ENCODE data around the gene NR5A2. TPM values are rescaled to one million over a fixed set of nuclear protein-coding genes. Genes with fewer than 3 reads are reported as not detected.

Gene NR5A2
- total RNA-seq, 1 experiment from 2014 or later = 2.1 TPM

GRCh38 chr1:200107004-200107470 is 79.5 kb downstream of the NR5A2 start:
- no peak overlapping the region for H2AFZ ChIP-seq
- H3F3A ChIP-seq (ENCODE audit: insufficient read depth, low read depth) = no peaks in the 10 kb centered on the region
- no peak for TF ChIP-seq EZH2 (IDR thresholded peaks at IDR 0.05; ENCODE audit: low read depth)
- TF ChIP-seq, protein P1, sequence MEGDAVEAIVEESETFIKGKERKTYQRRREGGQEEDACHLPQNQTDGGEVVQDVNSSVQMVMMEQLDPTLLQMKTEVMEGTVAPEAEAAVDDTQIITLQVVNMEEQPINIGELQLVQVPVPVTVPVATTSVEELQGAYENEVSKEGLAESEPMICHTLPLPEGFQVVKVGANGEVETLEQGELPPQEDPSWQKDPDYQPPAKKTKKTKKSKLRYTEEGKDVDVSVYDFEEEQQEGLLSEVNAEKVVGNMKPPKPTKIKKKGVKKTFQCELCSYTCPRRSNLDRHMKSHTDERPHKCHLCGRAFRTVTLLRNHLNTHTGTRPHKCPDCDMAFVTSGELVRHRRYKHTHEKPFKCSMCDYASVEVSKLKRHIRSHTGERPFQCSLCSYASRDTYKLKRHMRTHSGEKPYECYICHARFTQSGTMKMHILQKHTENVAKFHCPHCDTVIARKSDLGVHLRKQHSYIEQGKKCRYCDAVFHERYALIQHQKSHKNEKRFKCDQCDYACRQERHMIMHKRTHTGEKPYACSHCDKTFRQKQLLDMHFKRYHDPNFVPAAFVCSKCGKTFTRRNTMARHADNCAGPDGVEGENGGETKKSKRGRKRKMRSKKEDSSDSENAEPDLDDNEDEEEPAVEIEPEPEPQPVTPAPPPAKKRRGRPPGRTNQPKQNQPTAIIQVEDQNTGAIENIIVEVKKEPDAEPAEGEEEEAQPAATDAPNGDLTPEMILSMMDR (conservative IDR thresholded peaks at IDR 0.05) = no peak
- intact Hi-C loops (cut with micrococcal nuclease; ENCODE audit: unreplicated experiment) = no loop called here
- H3K9me3 ChIP-seq (ENCODE audit: insufficient read depth, low read depth) = no peaks in the 10 kb centered on the region
- no peaks in the 10 kb centered on the region for H3K27me3 ChIP-seq (ENCODE audit: insufficient read depth, low read depth)
- H3K4me1 ChIP-seq (replicated peaks; ENCODE audit: insufficient read depth) = peaks cover 10% of the 10 kb centered on the region; the same call in 1 of the 2 replicates
- H4K20me1 ChIP-seq (ENCODE audit: insufficient read depth) = no peaks in the 10 kb centered on the region
- no peaks in the 10 kb centered on the region for H3K79me2 ChIP-seq (ENCODE audit: low read depth)
- ChIA-PET CTCF (no interaction called here), POLR2A (ENCODE audit: unreplicated experiment) (no interaction called here)
- H3K4me3 ChIP-seq = no peak overlapping the region
- no peak overlapping the region for H3K27ac ChIP-seq
- no peaks in the 10 kb centered on the region for H3K36me3 ChIP-seq (ENCODE audit: low read depth)
- no TSS peak for BruUV-seq (replicated peaks)
- peak overlapping the region; percentile 26; the same call in 1 of the 2 replicates for H3K4me2 ChIP-seq
- DNase-seq = peak in 1 of 2 experiments; percentile 41
- no peaks in the 10 kb centered on the region for H3K9me2 ChIP-seq (ENCODE audit: insufficient read depth)

GRCh38 chr1:200108659-200109058 is 81.1 kb downstream of the NR5A2 start:
- no peaks in the 10 kb centered on the region for H3K9me2 ChIP-seq (ENCODE audit: insufficient read depth)
- no peak overlapping the region for H3K4me3 ChIP-seq
- ChIA-PET CTCF (no interaction called here), POLR2A (ENCODE audit: unreplicated experiment) (no interaction called here)
- H3K4me1 ChIP-seq (replicated peaks; ENCODE audit: insufficient read depth) = peaks cover 18% of the 10 kb centered on the region; the same call in 1 of the 2 replicates
- H3K27me3 ChIP-seq (ENCODE audit: insufficient read depth, low read depth) = no peaks in the 10 kb centered on the region
- no TSS peak for BruUV-seq (replicated peaks)
- intact Hi-C loops (cut with micrococcal nuclease; ENCODE audit: unreplicated experiment) = no loop called here
- no peak overlapping the region for H3K4me2 ChIP-seq
- TF ChIP-seq, protein P1 (conservative IDR thresholded peaks at IDR 0.05) = no peak
- TF ChIP-seq EZH2 (IDR thresholded peaks at IDR 0.05; ENCODE audit: low read depth) = no peak
- no peak overlapping the region for H2AFZ ChIP-seq
- no peak for DNase-seq
- no peaks in the 10 kb centered on the region for H3K36me3 ChIP-seq (ENCODE audit: low read depth)
- H3K9me3 ChIP-seq (ENCODE audit: insufficient read depth, low read depth) = no peaks in the 10 kb centered on the region
- no peaks in the 10 kb centered on the region for H4K20me1 ChIP-seq (ENCODE audit: insufficient read depth)
- H3K27ac ChIP-seq = no peak overlapping the region
- H3K79me2 ChIP-seq (ENCODE audit: low read depth) = no peaks in the 10 kb centered on the region
- no peaks in the 10 kb centered on the region for H3F3A ChIP-seq (ENCODE audit: insufficient read depth, low read depth)

GRCh38 chr1:200112290-200112689 is 84.8 kb downstream of the NR5A2 start:
- intact Hi-C loops (cut with micrococcal nuclease; ENCODE audit: unreplicated experiment) = no loop called here
- Histone ChIP-seq H3K9me3 (ENCODE audit: insufficient read depth, low read depth) (no peaks in the 10 kb centered on the region), H3K9me2 (ENCODE audit: insufficient read depth) (no peaks in the 10 kb centered on the region), H3K27ac (no peak overlapping the region), H3F3A (ENCODE audit: insufficient read depth, low read depth) (no peaks in the 10 kb centered on the region), H3K27me3 (ENCODE audit: insufficient read depth, low read depth) (no peaks in the 10 kb centered on the region), H3K36me3 (ENCODE audit: low read depth) (no peaks in the 10 kb centered on the region), H3K4me1 (replicated peaks; ENCODE audit: insufficient read depth) (peaks cover 24% of the 10 kb centered on the region), H3K4me3 (no peak overlapping the region), H3K79me2 (ENCODE audit: low read depth) (no peaks in the 10 kb centered on the region), H3K4me2 (no peak overlapping the region), H4K20me1 (ENCODE audit: insufficient read depth) (no peaks in the 10 kb centered on the region), H2AFZ (no peak overlapping the region)
- POLR2A ChIA-PET (ENCODE audit: unreplicated experiment) = no interaction called here
- DNase-seq = no peak
- CTCF ChIA-PET = no interaction called here
- BruUV-seq (replicated peaks) = no TSS peak
- no peak for TF ChIP-seq EZH2 (IDR thresholded peaks at IDR 0.05; ENCODE audit: low read depth)
- TF ChIP-seq, protein P1 (conservative IDR thresholded peaks at IDR 0.05) = no peak

Measured in PC-9 (cell line).